GM23338 (cell line): ENCODE data around the gene CRYGD.

ENCODE experiments used
- EZH2 ChIP-seq: fragments of 200-600 bp; sonication (generic); IDR thresholded peaks from one replicate; pipeline ENCODE4 v1.8.0; 2017; ENCODE audit warnings: antibody characterized with exemption, mild to moderate bottlenecking, low read depth; ENCODE audit not compliant: unreplicated experiment
- EZH2phosphoT487 ChIP-seq: fragments of 200-600 bp; sonication (generic); IDR thresholded peaks from one replicate; pipeline ENCODE4 v1.8.1; 2018; ENCODE audit warnings: antibody characterized with exemption; ENCODE audit not compliant: unreplicated experiment
- JUNB ChIP-seq: IDR thresholded peaks from one replicate; pipeline ENCODE4 v1.6.1; 2016; ENCODE audit warnings: antibody characterized with exemption; ENCODE audit not compliant: unreplicated experiment
- POLR2AphosphoS5 ChIP-seq: IDR thresholded peaks from 2 replicates; pipeline ENCODE4 v1.6.1; 2016; ENCODE audit warnings: antibody characterized with exemption, low read depth
- TF ChIP-seq, protein P1 (sequence below), 2 experiments: fragments of 200-600 bp in 1 of 2; sonication (generic) in 1 of 2; conservative IDR thresholded peaks; 2 replicates each; pipeline versions ENCODE4 v1.5.1 to v1.6.1; 2016 to 2017; ENCODE audit warnings: antibody characterized with exemption in 2 of 2, low read depth in 2 of 2, mild to moderate bottlenecking in 2 of 2, moderate library complexity in 1 of 2
- TF ChIP-seq, protein P2 (sequence below): IDR thresholded peaks from one replicate; pipeline ENCODE4 v1.6.1; 2018; ENCODE audit warnings: antibody characterized with exemption; ENCODE audit not compliant: unreplicated experiment

DNA sequence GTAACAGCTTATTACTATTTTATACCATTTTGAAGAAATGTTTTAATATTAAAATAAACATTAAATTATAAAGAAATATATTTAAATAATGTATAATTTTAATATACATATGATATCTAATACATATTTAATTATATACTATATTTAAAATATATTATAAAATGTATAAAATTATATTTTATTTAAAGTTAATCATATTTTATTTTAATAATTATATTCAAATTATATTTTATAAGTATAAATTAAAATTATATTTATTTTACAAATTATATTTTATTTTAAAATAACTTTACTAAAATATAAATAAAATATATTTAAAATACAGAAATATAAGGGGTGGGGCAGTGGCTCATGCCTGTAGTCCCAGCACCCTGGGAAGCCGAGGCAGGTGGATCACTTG, 2.1 kb downstream of the CRYGD start:
- TF ChIP-seq, protein P1, sequence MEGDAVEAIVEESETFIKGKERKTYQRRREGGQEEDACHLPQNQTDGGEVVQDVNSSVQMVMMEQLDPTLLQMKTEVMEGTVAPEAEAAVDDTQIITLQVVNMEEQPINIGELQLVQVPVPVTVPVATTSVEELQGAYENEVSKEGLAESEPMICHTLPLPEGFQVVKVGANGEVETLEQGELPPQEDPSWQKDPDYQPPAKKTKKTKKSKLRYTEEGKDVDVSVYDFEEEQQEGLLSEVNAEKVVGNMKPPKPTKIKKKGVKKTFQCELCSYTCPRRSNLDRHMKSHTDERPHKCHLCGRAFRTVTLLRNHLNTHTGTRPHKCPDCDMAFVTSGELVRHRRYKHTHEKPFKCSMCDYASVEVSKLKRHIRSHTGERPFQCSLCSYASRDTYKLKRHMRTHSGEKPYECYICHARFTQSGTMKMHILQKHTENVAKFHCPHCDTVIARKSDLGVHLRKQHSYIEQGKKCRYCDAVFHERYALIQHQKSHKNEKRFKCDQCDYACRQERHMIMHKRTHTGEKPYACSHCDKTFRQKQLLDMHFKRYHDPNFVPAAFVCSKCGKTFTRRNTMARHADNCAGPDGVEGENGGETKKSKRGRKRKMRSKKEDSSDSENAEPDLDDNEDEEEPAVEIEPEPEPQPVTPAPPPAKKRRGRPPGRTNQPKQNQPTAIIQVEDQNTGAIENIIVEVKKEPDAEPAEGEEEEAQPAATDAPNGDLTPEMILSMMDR (conservative IDR thresholded peaks at IDR 0.05; ENCODE audit: low read depth in 2 of 2): no peak
- no peak for TF ChIP-seq EZH2
- no peak for TF ChIP-seq JUNB
- TF ChIP-seq POLR2AphosphoS5: no peak
- TF ChIP-seq, protein P2, sequence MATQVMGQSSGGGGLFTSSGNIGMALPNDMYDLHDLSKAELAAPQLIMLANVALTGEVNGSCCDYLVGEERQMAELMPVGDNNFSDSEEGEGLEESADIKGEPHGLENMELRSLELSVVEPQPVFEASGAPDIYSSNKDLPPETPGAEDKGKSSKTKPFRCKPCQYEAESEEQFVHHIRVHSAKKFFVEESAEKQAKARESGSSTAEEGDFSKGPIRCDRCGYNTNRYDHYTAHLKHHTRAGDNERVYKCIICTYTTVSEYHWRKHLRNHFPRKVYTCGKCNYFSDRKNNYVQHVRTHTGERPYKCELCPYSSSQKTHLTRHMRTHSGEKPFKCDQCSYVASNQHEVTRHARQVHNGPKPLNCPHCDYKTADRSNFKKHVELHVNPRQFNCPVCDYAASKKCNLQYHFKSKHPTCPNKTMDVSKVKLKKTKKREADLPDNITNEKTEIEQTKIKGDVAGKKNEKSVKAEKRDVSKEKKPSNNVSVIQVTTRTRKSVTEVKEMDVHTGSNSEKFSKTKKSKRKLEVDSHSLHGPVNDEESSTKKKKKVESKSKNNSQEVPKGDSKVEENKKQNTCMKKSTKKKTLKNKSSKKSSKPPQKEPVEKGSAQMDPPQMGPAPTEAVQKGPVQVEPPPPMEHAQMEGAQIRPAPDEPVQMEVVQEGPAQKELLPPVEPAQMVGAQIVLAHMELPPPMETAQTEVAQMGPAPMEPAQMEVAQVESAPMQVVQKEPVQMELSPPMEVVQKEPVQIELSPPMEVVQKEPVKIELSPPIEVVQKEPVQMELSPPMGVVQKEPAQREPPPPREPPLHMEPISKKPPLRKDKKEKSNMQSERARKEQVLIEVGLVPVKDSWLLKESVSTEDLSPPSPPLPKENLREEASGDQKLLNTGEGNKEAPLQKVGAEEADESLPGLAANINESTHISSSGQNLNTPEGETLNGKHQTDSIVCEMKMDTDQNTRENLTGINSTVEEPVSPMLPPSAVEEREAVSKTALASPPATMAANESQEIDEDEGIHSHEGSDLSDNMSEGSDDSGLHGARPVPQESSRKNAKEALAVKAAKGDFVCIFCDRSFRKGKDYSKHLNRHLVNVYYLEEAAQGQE: no peak
- no peak for TF ChIP-seq EZH2phosphoT487
